ENCODE results near the gene CHD9.
"Not testable (repeated sequence)": the region's sequence is repeated elsewhere in the genome, so short reads cannot be mapped to it uniquely, and the experiment has no call there.

CHD9 gene

DNA sequence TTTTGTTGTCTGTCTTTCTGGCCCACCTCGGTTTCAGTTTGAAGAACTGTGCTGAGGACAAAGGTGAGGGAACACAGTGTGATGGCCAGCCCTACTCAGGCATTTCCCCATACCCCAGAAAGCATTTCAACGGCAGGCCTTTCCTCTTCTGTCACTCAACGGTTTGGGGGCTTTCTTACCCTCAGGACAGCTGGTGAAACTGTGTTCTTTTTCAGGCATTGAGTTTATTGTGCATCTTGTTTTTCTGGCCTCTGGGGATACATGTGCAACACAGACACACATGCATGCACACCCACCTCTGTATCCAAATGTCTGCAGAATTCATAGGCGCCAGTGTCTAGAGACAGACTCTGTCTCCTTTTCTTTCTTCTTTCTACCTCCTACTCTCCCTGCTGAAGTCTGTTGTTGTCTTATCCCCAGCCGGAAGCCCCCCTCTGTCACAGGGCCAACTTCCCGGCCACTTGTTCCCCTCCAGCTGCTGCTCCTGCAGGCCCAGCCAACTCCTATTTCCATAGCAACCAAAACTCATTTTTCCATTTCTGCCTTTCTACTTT lies 17.0 kb downstream of the CHD9 start (continued):
- TF ChIP-seq CSRNP3 (CRISPR knock-in tag; IDR thresholded peaks at IDR 0.05) = no peak
- TF ChIP-seq PPARA (CRISPR knock-in tag; IDR thresholded peaks at IDR 0.05; ENCODE audit: borderline replicate concordance) = no peak
- no peak for TF ChIP-seq ARNTL (CRISPR knock-in tag; IDR thresholded peaks at IDR 0.05; ENCODE audit: borderline replicate concordance, low read depth)

DNA sequence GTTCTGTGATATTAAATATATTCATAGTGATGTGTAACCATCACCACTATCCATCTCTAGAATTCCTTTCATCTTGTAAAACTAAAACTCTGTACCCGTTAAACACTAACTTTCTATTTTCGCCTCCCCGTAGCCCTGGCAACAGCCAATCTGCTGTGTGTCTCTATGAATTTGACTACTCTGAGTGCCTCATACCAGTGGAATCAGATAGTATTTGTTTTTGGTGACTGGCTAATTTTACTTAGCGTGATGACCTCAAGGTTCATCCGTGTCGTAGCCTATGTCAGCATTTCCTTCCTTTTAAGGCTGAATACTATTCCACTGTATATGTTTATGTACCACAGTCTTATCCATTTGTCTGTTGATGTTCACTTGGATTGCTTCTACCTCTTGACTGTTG lies 18.2 kb downstream of the CHD9 start:
- no peak for ATAC-seq
- TF ChIP-seq PATZ1 (CRISPR knock-in tag; IDR thresholded peaks at IDR 0.05; ENCODE audit: borderline replicate concordance) = no peak
- no peak for TF ChIP-seq TCF4 (CRISPR knock-in tag; IDR thresholded peaks at IDR 0.05; ENCODE audit: borderline replicate concordance)
- no peak for TF ChIP-seq CSDC2 (CRISPR knock-in tag; IDR thresholded peaks at IDR 0.05)
- no peak for TF ChIP-seq GLIS3 (CRISPR knock-in tag; IDR thresholded peaks at IDR 0.05)
- no peak for TF ChIP-seq TOX (CRISPR knock-in tag; IDR thresholded peaks at IDR 0.05; ENCODE audit: borderline replicate concordance)
- TF ChIP-seq ZNF565 (CRISPR knock-in tag; conservative IDR thresholded peaks at IDR 0.05; ENCODE audit: low read depth) = no peak
- TF ChIP-seq ZFP30 (CRISPR knock-in tag; IDR thresholded peaks at IDR 0.05) = no peak
- no peak for TF ChIP-seq ZNF70 (CRISPR knock-in tag; IDR thresholded peaks at IDR 0.05)
- no peak for TF ChIP-seq ZNF8 (CRISPR knock-in tag; IDR thresholded peaks at IDR 0.05)

DNA sequence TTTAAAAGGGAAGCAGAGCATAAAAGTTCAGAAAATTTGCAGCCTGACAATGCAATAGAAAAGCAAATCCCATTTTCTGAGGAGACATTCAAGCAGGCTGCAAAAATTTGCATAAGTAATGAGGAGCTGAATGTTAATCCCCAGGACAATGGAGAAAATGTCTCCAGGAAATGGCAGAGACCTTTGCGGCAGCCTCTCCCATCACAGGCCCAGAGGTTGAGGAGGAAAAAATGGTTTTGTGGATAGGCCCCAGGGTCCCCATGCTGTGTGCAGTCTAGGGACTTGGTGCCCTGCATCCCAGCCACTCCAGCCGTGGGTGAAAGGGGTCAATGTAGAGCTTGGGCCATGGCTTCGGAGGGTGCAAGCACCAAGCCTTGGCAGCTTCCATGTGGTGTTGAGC lies 19.5 kb downstream of the CHD9 start:
- not testable (repeated sequence) for ATAC-seq

DNA sequence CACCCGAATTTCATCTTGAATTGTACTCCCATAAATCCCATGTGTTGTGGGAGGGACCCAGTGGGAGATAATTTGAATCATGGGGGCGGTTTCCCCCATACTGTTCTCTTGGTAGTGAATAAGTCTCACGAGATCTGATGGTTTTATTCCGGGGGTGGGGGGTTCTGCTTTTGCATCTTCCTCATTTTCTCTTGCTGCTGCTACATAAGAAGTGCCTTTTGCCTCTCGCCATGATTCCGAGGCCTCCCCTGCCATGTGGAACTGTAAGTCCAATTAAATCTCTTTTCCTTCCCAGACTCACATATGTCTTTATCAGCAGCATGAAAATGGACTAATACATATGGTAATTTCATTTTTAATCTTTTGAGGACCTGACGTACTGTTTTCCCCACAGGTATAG lies 20.7 kb downstream of the CHD9 start:
- not testable (repeated sequence) for ATAC-seq

- TF ChIP-seq ESRRG (CRISPR knock-in tag; IDR thresholded peaks at IDR 0.05) (no peak), RARB (CRISPR knock-in tag; IDR thresholded peaks at IDR 0.05) (no peak), ZNF70 (CRISPR knock-in tag; IDR thresholded peaks at IDR 0.05) (no peak), ZNF565 (CRISPR knock-in tag; conservative IDR thresholded peaks at IDR 0.05; ENCODE audit: low read depth) (no peak), CSRNP3 (CRISPR knock-in tag; IDR thresholded peaks at IDR 0.05) (no peak), ZC3H10 (CRISPR knock-in tag; IDR thresholded peaks at IDR 0.05) (no peak)
- no peak for ATAC-seq
Observed at GRCh38 chr16:53078247-53078646, 23.5 kb downstream of the CHD9 start.

DNA sequence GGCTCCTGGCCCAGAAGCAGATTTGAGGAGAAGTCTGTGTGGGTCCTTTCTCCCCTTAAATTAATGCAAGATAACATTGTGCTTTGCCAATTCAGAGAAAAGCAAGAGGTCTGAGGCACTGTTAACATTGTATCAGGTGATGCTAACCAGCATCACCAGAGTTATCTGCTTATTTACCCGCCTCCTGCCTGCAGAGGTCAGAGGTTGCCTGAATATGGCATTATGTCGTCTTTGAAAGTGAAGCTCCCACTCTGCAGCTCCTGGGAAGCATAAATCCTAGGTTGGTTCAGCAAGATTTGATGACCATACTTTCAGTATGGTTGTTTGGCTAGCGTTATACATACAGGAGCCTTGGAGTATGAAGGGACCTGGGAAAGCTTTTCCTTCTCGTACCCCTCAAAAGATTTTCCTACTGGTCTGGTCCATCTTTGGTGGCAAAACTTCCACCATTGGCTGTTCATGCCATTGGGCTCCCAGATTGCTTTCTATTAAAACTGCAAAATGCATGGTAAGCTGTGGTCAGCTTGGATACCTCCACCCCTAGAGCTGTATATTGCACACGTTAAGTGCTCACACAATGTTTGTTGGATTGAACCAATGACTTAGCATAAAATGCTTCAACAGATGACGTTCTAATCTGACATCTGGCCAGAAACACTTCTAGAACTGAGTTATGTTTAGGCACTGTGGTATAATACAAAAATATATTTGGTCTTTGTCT lies 24.1 kb downstream of the CHD9 start:
- no peak for ATAC-seq
- no peak for TF ChIP-seq CSDC2 (CRISPR knock-in tag; IDR thresholded peaks at IDR 0.05)
- no peak for TF ChIP-seq GLIS3 (CRISPR knock-in tag; IDR thresholded peaks at IDR 0.05)
- no peak for TF ChIP-seq BACH2 (CRISPR knock-in tag; IDR thresholded peaks at IDR 0.05; ENCODE audit: borderline replicate concordance)
- TF ChIP-seq PPARA (CRISPR knock-in tag; IDR thresholded peaks at IDR 0.05; ENCODE audit: borderline replicate concordance) = no peak
- TF ChIP-seq ARNTL (CRISPR knock-in tag; IDR thresholded peaks at IDR 0.05; ENCODE audit: borderline replicate concordance, low read depth) = no peak
- TF ChIP-seq, protein P1, sequence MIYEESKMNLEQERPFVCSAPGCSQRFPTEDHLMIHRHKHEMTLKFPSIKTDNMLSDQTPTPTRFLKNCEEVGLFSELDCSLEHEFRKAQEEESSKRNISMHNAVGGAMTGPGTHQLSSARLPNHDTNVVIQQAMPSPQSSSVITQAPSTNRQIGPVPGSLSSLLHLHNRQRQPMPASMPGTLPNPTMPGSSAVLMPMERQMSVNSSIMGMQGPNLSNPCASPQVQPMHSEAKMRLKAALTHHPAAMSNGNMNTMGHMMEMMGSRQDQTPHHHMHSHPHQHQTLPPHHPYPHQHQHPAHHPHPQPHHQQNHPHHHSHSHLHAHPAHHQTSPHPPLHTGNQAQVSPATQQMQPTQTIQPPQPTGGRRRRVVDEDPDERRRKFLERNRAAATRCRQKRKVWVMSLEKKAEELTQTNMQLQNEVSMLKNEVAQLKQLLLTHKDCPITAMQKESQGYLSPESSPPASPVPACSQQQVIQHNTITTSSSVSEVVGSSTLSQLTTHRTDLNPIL (CRISPR knock-in tag; IDR thresholded peaks at IDR 0.05; ENCODE audit: low read depth) = no peak
- no peak for TF ChIP-seq ISL1 (CRISPR knock-in tag; IDR thresholded peaks at IDR 0.05)
- TF ChIP-seq ZFP30 (CRISPR knock-in tag; IDR thresholded peaks at IDR 0.05) = no peak
- no peak for TF ChIP-seq ZNF70 (CRISPR knock-in tag; IDR thresholded peaks at IDR 0.05)
- TF ChIP-seq CSRNP3 (CRISPR knock-in tag; IDR thresholded peaks at IDR 0.05) = no peak
- TF ChIP-seq TOX (CRISPR knock-in tag; IDR thresholded peaks at IDR 0.05; ENCODE audit: borderline replicate concordance) = no peak
- TF ChIP-seq ZC3H10 (CRISPR knock-in tag; IDR thresholded peaks at IDR 0.05) = no peak
- no peak for TF ChIP-seq TCF4 (CRISPR knock-in tag; IDR thresholded peaks at IDR 0.05; ENCODE audit: borderline replicate concordance)
- TF ChIP-seq ZNF8 (CRISPR knock-in tag; IDR thresholded peaks at IDR 0.05) = no peak
- no peak for TF ChIP-seq ESRRG (CRISPR knock-in tag; IDR thresholded peaks at IDR 0.05)
- TF ChIP-seq RARB (CRISPR knock-in tag; IDR thresholded peaks at IDR 0.05) = no peak
- no peak for TF ChIP-seq SNAI2 (CRISPR knock-in tag; IDR thresholded peaks at IDR 0.05)
- no peak for TF ChIP-seq ZNF565 (CRISPR knock-in tag; conservative IDR thresholded peaks at IDR 0.05; ENCODE audit: low read depth)

All from SK-N-SH treated with all-trans-retinoic acid at 6 μM for 48 hours (cell line).